ENCODE measurements around the gene PPA2. TPM values are rescaled to one million over a fixed set of nuclear protein-coding genes. Genes with fewer than 3 reads are reported as not detected.
A peak's percentile ranks its signal among the peaks of the same experiment; 100 is the strongest.
"Not testable (repeated sequence)": the region's sequence is repeated elsewhere in the genome, so short reads cannot be mapped to it uniquely, and the experiment has no call there.

The PPA2 gene
- 59.0 TPM for polyA plus RNA-seq (2013, experiment 1 of 2; ENCODE audit: insufficient read length)
- 57.8 TPM for polyA plus RNA-seq (2013, experiment 2 of 2; ENCODE audit: insufficient read length)

DNA sequence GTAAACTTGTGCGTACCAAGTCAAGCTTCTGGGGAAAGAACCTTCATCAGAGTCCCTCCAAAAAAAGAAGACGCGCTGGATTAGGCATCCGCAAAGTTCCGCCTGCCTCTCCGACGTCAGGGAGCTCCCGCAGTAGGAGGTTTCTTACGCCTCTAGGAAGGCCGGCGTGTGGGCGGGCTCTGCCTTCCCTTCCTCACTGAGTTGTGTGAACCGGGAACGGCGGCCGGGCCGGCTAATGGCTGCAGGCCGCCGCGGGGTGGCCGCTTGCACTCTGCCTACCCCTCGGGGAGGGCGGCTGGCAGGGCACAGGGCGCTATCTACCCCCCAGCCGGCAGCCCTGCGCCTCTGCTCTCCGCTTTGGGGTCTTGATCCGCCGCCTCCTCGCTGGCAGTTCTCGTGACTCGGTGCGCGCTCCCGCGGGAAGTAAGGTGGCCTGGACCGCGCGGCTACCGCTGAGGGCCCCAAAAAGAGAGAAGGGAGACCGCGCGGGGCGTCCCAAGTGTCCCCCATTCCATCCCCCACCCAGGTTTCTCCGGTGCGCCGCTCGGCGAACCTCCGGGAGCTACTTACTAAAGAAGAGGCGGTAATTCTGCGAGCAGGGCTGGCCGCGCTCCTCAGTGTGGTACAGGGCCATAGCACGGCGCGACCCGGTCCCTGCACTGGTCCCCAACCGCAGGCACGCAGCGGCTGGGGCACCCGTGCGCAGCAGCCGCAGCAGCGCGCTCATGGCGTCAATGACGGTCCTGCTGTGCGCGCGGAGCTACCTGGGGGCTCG is at the start of gene PPA2:
PPA2 (minus strand) TSS at position 739 of the 775 bp plus-strand sequence; CDS start at position 727, 12 bp downstream.
- DNase-seq = peak; percentile 89

- peak; percentile 34 for DNase-seq
These were observed 47.2 kb upstream of the PPA2 start for GRCh38 chr4:105520819-105521790.

DNA sequence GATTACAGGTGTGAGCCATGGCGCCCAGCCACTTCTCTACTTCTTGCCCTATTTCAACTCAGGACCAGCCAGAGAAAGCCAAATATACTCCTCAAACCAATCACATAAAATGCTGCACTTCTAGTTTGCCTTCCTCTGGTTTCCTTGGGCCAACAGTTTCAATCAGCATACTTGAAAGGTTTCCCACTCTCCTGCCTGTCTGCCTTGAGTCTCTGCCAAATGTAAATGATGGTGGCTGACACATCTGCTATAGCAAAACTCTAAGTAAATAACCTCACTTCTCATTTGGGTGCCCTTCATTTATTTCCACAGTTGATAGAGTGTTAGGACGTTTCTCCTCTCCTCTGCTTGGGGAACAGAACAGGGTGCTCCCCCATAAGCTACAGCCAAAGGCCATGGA is 36.4 kb upstream of the PPA2 start:
- DNase-seq = no peak

DNA sequence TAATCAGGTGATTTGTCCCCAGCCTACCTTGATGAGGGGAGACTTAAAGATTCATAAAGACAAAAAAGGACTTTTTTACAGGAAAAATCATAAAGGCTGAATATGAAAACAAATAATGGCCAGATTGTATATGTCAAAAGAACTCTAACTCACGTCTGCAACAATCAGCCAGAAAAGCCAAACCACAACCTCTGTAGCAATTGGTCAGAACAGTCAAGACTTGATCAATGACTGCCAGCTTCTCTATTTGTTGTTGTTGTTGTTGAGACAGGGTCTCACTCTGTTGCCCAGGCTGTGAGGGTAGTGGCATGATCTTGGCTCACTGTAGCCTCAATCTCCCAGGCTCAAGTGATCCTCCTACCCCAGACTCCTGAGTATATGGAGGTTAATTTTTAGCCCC is 35.9 kb upstream of the PPA2 start:
- no peak for DNase-seq

- DNase-seq = no peak
These were observed 35.4 kb upstream of the PPA2 start for GRCh38 chr4:105509291-105509690.

GRCh38 chr4:105504744-105505143 is 30.9 kb upstream of the PPA2 start:
- DNase-seq = no peak

DNA sequence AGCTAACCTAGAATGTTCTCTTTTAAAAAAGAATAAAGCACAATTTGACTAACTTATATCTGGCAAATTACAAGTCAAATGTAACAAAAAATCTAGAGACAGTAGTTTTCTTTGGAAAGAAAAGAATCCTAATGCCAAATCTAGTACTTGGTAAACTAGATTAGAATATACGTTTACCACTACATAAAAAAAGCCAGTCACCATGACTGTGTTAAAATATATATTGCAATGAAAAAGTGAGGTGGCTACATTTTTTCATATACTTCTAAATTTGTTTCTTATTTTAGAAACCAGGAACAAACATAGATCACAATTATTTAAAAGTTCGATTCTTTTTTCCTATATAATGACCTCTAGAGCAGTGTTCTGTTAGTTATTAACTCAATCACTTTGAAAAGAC is 29.6 kb upstream of the PPA2 start:
- DNase-seq = no peak

DNA sequence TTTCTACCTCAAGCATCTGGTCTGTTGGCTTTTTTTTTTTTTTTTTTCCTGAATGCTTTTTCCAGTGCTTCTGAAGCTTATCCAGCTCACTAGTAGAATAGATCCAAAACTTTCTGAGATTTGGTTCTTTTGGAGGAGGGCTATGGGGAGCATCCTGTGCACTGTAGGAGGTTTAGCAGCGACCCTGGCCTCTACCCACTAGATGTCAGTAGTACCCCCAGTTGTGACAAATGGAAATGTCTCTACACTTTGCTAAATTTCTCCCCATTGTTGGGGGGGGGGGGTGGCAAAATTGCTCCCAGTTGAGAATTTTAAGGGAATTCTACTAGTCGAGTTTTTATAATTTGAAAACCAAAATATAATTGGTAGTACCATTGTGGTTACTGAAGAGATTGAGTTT is 23.0 kb upstream of the PPA2 start:
- DNase-seq = no peak

GRCh38 chr4:105495667-105496066 is 21.8 kb upstream of the PPA2 start:
- DNase-seq = no peak

DNA sequence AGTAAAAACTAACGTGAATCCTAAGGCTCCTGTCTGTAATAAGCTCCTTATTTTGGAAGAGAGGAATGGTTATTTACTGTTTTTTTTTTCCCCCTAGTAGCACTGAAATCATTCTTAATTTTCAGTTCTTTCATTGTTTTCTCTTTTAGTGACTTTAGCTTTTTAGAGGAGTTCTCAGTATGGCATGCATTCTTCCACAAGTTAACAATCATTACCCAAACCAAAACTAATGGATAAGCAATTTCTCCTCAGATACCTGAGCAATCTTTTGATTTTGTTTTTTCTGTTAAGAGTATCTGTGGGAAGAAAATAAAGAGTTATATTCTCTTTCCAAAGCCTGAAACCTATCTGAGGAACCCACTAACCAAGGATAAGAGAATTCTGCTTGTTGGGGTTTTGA is 16.7 kb upstream of the PPA2 start:
- DNase-seq = no peak

GRCh38 chr4:105483840-105484239 is 10.0 kb upstream of the PPA2 start:
- DNase-seq = no peak

GRCh38 chr4:105474099-105474518 is 247 bp upstream of the PPA2 start:
- DNase-seq = peak; percentile 84

DNA sequence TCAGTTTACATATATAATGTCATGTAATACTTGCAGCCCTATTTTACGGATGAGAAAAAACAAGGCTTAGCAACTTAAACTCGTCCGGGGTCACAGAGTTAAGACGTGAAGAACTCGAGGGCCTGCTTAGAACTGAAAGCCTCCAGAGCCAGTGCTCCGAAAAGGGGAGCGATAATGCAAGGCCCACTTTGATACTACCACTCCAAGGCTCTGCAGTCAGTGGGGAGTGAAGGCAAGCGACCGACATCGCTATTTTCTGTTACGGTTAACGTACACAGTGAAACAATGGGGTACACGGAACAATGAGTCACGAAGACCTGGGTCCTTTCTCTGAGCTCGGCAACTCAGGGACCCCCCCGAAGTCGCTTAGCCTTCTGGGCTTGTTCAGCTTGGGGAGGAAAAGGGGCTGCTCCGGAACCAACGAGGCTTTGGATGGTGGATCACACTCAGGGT is 965 bp downstream of the PPA2 start:
- DNase-seq = no peak

GRCh38 chr4:105471566-105472176 is 2.2 kb downstream of the PPA2 start:
- DNase-seq = peak; percentile 70

DNA sequence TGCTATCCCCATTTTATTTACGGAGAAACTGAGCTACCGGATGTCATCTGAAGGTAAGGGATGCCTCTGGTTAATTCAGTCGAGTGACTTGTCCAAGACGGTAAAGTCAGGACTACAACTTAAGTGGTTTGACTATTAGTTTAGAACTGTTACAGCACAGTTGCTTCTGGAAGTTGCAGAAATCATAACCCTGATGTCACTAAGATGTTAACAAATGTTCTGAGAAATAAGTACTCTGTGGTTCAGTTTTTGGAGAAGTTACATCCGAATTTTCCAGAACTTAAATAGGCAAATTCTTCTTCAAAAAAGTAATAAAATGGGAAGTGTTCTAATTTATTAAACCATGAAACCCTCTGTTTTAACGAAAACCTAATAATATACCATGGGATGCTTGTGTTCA is 3.1 kb downstream of the PPA2 start:
- DNase-seq = no peak

- DNase-seq = no peak
These were observed 4.1 kb downstream of the PPA2 start for GRCh38 chr4:105469736-105470135.

- DNase-seq = no peak
These were observed 7.3 kb downstream of the PPA2 start for GRCh38 chr4:105466580-105466979.

DNA sequence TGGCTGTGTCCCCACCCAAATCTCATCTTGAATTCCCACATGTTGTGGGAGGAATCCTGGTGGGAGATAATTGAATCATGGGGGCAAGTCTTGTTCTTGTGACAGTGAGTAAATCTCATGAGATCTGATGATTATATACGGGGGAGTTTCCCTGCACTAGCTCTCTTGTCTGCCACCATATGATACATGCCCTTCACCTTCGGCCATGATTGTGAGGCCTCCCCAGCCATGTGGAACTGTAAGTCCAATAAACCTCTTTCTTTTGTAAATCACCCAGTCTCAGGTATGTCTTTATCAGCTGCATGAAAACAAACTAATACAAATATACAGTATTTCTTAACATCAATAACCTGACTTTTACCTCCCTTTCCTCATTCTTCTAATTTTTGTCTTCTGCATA is 9.3 kb downstream of the PPA2 start:
- not testable (repeated sequence) for DNase-seq

DNA sequence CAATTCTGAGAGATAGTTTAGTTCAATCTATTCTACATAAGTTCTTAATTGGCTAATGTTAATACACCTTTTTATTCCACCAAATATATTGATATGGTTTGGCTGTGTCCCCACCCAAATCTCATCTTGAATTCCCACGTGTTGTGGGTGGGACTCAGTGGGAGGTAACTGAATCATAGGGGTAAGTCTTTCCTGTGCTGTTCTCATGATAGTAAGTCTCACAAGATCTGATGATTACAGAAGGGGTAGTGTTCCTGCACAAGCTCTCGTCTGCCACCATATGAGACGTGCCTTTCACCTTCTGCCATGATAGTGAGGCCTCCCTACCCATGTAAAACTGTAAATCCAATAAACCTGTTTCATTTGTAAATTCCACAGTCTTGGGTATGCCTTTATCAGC is 11.3 kb downstream of the PPA2 start:
- no peak for DNase-seq

GRCh38 chr4:105461621-105462382 is 12.1 kb downstream of the PPA2 start:
- DNase-seq = no peak

DNA sequence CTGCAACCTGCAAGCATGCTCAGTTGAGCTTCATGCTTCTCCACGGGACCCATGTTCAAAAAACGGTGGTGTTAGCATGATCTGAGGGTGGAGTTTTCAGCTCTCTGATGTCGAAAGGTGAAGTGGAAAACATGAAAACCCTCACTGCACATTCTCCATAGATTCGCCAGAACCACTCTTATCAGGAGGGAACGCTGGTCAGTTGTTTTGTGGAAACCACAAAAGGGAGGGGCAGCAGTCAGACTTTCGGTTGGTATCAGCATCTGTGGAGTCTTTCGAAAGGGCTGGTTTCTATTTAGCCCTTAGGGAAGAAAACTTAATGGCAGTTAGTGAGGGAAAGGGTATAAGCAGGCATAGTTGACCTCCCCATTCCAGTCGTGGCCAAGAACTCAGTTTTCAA is 12.6 kb downstream of the PPA2 start:
- no peak for DNase-seq

- no peak for DNase-seq
These were observed 13.6 kb downstream of the PPA2 start for GRCh38 chr4:105460306-105460705.

All from fibroblast of skin of abdomen (primary cell).